DLD1 (cell line): ENCODE data around the gene UNG.
"Not testable (repeated sequence)": the region's sequence is repeated elsewhere in the genome, so short reads cannot be mapped to it uniquely, and the experiment has no call there.

ENCODE experiments used
- in situ Hi-C: cut with HindIII; loops from 2 replicates; pipeline ENCODE4 v1.10.0; 2017; ENCODE audit warnings: low sequenced_read_pairs

Gene UNG

DNA sequence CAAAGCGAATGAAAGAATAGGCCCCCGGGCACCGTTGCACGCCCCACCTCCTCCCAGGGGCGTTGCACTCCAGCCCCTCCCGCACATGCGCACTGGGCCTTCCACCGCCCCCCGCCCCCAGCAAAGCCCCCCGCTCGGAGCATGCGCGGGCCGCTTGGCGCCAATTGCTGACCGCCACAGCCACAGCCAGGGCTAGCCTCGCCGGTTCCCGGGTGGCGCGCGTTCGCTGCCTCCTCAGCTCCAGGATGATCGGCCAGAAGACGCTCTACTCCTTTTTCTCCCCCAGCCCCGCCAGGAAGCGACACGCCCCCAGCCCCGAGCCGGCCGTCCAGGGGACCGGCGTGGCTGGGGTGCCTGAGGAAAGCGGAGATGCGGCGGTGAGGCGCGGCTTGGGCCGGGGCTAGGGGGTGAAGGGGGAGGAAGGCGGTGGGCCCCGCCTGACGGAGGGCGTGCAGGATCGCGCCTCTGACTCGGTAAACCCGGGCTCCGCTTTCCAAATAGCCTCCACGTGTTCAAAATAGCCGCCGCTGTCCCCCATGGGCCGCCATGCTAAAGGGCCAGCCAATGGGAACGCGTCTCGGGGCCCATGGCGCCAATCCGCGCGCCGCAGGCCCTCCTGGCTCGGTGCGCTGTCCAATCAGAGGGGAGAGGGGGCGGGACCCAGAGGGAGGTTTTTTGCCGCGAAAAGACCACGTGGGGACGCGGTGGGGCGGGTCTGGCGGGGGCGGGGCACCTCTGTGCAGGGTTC is at the start of gene UNG:
UNG (plus strand) TSS at position 163 of the 748 bp plus-strand sequence; CDS start at position 246, 83 bp downstream.
- in situ Hi-C loops: no loop called here

DNA sequence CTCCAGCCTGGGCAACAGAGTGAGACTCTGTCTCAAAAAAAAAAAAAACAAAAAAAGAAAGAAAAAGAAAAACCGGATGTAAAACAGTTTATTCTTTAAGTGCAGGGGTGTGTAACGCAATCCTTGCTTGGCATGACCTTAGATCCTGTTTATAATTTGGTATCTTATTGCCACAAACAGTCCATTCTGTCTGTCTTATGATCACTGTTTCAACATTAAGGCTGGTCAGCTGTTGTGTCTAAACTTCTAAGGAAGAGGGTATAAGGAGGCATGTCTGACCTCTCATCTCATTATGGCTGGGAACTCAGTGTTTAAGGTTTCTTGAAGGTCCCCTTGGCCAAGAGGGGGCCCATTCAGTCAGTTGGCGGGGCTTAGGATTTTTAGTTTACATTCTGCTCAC is 48.7 kb upstream of the UNG start:
- in situ Hi-C loops: not testable (repeated sequence)

DNA sequence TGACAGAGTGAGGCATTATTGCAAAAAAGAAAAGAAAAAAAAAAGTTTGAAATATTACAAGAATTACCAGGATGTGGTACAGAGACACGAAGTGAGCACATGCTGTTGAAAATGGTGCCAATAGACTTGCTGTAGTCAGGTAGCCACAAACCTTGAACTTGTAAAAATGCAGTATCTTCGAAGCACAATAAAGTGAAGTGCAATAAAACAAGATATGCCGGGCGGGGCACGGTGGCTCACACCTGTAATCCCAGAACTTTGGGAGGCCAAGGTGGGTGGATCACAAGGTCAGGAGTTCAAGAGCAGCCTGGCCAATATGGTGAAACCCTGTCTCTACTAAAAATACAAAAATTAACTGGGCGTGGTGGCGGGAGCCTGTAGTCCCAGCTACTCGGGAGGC is 47.6 kb upstream of the UNG start:
- in situ Hi-C loops: not testable (repeated sequence)

DNA sequence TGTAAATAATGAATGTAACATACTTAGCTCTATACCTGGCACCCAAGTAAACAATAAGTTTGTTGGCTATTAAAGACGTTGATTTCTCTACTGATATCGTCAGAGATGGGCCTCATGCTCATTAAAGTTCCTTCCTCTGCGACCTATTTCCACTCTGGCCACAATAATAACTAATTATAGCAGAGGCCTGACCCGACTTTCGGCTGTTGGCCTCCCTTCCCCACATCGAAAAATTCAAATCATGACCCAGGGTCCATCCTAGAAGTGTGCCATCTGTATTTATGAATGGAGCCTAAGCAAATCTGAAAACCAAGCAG is 45.3 kb upstream of the UNG start:
- in situ Hi-C loops: no loop called here

DNA sequence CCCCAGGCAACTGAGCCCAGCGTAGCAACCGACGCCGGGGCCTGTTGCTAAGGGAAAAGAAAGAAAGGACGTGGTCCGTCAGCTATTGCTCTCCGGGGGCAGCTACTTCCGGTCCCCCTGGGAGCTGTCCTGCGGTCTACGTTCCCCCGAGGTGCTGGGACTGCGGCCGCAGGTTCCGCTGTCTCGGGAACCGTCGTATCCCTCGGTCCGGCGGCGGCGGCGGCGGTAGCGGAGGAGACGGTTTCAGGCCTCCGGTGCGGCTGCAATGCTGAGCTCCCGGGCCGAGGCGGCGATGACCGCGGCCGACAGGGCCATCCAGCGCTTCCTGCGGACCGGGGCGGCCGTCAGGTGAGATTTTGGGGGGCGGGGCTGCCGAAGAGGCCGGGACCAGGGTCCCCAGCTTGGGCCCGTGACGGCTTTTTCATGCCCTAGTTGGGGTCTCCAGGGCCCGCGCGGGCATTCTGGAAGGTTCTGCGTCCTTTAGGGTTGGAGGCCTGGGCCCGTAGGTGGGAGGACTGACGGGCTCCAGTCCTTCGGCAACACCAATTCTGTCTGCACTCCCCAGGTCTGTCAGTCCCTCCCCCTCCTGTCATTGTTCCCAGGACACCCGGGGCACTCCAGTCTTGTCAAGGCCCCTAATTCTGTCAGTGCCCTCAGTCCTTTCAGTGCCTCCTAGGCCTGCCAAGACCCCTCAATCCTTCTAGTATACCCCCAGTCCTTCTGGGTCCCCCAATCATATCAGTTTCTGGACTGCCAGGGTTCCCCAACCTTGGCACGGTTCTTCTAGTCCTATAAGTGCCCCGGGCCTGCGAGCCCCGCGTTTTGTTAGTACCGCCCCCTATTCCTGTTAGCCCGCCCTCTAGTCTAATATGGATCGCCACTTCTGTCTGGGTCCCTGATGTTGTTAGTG is 44.7 kb upstream of the UNG start, which contains the start of gene USP30:
USP30 (plus strand) TSS at position 163 of the 910 bp plus-strand sequence; CDS start at position 266, 103 bp downstream.
- in situ Hi-C loops: no loop called here

DNA sequence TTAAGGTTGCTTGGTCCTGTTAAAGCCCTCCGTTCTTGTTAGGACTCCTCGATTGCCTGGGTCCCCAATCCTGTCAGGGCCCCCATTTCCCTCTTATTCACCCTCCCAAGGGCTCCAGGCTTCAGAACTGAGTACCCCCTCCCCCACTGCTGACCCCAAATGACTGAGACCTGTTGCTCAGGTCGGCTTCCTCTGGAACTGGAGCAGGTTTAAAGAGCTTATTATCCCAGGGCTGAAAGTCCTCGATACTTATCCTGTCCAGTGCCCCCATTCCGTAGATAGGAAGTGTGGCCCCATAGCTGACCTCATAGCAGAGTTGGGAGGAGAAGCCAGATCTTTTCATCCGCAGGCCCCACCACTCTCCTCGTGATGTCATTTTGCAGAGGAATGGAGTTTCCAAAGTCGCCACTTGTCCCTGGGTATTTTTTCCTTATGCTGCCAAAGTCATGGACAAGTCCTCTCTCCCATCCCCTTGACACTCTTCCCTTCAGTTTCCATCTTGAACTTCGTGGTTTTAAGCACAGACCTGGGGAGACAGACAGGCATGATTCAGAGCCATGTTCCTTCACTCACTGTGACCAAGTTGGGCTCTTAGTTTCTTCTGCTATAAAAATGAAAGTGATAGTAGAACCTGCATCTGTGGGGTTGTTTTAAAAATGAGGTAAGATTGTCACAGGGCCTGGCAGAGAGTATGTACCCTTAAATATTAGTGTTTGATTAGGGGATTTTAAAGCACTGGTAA is 43.8 kb upstream of the UNG start:
- in situ Hi-C loops: no loop called here

DNA sequence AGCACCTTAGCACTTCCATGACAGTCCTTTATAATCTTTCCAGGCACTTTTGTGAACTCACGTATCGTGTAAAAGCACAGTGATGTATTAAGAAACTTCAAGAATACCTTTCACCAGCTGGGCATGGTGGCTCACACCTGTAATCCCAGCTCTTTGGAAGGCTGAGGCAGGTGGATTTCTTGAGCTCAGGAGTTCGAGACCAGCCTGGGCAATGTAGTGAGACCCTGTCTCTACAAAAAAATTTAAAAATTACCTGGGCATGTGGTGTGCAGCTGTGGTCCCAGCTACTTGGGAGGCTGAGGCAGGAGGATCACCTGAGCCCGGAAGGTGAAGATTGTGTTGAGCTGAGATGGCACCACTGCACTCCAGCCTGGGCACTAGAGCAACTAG is 43.3 kb upstream of the UNG start:
- in situ Hi-C loops: not testable (repeated sequence)

DNA sequence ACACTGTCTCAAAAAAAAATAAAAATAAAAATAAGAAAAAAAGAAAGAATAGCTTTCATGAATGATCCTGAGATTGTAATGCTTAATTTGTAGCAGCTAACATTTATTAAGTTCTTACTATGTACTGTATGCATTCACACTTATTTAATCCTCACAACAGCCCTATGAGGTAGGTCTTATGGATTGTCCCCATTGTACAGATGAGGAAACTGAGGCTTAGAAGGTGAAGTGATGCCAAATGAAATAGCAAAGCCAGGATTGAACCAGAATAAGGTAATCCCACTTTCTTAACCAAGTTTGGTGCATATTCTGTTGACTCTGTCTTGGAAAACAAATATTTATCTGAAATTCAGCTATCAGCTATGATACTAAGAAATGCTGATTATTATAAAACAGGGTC is 42.9 kb upstream of the UNG start:
- in situ Hi-C loops: no loop called here

DNA sequence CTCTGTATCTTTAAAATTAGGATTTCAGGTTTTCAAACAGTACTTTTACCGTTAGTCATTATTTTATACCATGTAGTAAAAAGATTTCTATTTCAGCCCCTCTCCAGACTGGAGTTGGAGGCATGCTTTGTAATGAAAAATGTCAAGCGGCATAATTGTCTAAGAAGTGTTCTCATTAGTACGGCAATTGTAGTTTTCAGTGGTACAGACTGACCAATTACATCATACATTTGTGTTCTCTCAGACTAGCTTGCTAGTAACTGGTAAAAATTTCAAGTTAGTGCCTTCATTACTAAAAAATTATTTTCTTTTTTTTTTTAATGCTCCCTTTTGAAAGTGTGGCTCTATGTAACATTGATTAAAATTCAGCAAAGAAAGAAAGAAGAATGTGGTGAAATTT is 40.5 kb upstream of the UNG start:
- in situ Hi-C loops: no loop called here

DNA sequence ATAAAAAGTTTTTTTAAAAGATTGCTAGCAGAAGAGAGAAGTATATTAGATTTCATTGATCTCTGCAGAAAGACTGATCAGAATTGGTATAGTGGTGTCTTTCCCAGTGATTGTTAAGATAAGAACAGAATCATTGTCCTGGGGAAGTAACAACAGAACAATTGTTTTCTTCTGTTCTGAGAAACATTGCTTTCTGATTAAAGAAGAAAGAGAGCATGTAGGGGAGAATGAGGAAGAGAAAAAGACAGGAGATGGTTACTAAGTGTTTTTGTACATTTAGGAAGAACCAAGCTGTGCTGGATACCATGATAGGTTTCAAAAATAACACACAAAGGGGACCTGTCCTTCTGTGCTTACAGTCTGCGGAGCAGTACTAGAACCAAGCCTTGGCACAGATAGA is 40.0 kb upstream of the UNG start:
- in situ Hi-C loops: no loop called here

DNA sequence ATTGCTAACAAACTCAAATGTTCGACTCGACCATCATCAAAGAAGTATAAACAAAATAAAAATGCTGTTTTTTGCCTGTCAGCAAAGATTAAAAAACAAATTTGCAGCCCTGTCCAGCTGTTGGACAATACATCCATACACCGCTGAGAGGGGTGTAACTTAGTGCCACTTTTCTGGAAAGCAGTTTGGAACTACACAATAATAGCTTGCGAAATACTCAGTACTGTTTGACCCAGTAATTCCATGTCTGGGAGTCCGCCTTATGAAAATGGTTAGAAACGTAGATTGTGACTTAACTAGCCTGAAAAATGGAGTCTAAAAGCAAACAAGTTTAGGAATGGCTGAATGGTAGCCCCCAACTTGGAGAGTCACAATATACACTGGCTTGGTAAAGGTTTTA is 38.6 kb upstream of the UNG start:
- in situ Hi-C loops: no loop called here

DNA sequence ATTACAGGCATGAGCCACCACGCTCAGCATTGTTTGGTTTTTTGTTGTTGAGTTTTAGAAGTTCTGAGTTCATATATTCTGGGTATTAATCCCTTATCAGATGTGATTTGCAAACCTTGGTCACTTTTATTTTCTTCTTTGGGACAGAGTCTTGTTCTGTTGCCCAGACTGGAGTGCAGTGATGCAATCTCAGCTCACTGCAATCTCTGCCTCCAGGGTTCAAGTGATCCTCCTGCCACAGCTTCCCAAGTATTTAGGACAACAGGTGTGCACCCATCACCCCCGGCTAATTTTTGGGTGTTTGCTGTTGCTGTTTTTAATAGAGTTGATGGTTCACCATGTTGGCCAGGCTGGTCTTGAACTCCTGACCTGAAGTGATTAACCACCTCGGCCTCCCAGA is 33.3 kb upstream of the UNG start:
- in situ Hi-C loops: no loop called here

DNA sequence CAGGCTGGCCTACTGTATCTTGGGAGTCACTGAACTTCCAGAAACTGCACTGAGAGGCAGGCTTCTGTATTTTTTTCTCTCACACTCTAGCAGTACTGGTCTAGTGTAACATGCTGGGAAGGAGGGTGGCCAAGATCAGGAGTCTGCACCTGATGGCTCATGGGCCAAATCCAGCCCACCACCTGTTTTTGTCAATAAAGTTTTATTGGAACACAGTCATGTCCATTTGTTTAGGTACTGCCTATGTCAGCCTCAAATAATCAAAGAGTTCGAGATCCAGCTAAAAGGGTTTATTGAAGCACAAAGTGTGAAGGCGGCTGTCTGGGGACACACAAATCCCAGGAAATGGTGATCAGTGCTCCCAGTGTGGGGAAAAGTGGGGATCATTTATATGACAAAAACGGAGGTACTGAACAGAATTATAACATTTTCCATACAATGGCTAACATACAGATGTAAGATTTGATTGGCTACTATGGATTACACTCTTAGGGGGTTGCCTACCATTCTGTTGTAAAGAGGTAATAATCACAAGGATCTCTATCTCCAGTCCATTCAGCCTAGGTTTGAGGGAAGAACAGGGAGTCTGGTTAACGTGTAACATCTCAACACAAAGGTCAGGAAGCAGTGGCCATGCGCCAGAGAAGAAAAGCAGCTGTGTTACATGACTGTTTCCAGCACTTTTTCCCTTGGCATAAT is 32.1 kb upstream of the UNG start:
- in situ Hi-C loops: no loop called here

DNA sequence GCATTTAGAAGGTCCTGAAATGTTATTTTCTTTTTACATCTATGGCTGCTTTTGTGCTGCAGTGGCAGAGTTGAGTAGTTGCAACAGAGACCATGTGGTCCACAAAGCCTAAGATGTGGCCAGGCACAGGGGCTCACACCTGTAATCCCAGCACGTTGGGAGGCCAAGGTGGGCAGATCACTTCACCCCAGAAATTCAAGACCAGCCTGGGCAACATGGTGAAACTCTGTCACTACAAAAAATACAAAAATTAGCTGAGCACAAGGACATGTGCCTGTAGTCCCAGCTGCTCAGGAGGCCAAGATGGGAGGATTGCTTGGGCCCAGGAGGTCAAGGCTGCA is 31.6 kb upstream of the UNG start:
- in situ Hi-C loops: no loop called here

DNA sequence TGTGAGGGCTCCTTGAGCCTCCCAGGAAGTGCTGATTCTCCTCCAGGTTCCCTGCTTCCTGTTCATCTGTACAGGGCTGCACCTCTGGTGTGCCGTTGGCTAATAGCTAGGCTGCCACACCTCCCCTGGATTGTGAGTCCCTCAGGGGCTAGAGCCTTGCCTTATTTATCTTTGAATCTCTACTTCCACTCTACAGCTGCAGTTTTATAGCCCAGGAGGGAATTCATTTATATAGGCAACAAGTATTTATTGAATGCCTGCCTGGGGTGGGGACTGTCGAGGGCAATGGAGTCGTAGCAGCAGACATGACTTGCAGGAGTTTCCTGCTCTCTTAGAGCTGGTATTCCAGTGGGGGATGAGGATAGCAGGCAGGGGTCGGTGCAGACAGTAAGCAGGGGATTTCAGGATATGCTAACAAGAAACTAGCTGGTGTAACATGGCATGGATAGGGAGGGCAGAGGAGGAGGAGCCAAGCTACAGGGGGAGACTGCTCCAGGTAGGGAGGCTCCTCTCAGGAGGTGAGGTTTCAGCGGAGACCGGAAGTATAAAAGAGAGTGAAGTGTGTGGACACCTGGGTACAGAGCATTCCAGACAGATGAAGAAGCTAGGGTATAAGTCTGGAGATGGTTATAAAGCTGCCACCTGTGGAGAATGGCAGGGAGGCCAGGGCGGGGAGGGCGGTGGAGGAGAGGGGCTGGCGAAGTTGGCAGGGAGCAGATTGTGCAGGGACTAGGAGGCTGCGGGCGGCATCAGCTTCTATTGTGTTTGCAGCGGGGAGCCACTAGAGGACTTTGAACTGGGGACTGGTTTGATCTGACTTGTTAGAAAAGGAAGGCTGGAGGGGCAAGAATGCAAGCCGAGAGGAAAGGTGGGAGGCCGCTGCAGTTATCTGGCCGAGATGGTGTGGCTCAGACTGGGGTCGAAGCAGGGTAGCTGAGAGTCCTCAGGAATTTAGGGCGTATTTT is 27.8 kb upstream of the UNG start:
- in situ Hi-C loops: no loop called here

DNA sequence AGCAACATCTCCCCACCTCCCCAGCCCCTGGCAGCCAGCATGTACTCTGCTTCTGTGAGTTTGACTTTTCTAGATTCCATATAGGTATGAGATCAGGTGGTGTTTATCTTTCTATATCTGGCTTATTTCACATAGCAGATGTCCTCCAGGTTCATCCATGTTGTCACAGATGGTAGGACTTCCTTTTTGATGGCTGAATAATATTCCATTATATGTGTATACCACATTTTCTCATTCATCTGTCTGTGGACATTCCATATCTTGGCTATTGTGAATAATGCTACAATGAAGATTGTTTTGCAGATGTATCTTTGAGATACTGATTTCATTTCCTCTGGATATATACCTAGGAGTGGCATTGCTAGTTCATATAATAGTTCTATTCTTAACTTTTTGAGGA is 22.5 kb upstream of the UNG start:
- in situ Hi-C loops: no loop called here

DNA sequence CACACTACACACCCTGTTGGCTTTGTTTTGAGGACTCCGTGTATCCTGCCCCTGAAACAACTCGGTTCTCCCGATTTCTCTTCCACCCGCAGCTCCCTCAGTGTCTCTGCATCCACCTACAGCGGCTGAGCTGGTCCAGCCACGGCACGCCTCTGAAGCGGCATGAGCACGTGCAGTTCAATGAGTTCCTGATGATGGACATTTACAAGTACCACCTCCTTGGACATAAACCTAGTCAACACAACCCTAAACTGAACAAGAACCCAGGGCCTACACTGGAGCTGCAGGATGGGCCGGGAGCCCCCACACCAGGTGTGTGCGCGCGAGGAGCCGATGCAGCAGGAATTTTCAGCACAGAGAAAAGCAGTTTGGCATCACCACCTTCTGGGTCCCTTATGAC is 14.6 kb upstream of the UNG start:
- in situ Hi-C loops: no loop called here

DNA sequence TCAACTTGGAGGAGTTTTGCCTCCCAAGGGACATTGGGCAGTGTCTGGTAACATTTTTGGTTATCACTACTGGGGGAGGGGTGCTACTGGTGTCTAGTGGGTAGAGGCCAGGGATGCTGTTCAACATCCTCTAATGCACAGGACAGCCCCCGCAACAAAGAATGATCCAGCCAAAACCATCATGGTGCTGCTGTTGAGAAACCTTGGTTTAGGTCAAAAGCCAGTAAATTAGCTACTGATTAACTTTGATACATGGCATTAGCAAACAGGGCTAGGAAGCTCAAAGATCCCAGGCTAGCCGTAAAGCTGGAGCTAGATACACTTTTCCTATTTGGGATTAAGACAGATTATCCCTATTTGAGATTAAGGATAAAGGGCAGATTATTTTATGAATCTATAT is 13.0 kb upstream of the UNG start:
- in situ Hi-C loops: no loop called here

DNA sequence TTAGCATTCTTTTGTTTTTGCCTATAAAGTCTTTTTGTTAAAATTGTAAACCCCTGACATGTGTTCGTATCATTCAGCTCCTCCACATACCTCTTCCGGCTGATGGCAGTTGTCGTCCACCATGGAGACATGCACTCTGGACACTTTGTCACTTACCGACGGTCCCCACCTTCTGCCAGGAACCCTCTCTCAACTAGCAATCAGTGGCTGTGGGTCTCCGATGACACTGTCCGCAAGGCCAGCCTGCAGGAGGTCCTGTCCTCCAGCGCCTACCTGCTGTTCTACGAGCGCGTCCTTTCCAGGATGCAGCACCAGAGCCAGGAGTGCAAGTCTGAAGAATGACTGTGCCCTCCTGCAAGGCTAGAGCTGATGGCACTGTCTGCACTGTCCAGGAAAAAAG is 11.8 kb upstream of the UNG start:
- in situ Hi-C loops: no loop called here

DNA sequence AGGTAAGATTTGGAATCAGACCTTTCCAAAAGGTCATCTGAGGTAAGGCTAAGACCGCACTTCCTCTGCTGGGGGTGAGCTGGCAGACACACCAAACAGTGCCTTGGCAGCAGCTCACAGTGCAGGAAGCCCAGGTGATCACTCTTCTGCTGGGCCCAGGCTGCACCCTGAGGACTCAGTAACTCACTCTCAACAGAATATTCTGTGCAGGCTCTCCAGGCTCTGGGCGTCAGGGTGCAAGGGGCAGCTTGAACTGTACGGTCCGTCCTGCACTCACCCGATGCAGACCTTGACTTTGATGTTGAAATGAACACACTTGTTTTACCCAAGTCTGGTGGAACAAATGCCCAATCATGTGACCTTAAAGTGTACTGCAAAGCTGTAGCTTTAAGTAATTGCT is 10.1 kb upstream of the UNG start:
- in situ Hi-C loops: no loop called here
